MM.1S (cell line): Measurements from ENCODE around the gene AJUBA.

Source experiments
- DNase-seq: peaks from one replicate; pipeline ENCODE4 v3.0.0-alpha.2; 2015
- H2AFZ ChIP-seq: fragments of 300-600 bp; sonication (generic); 2 replicates; pipeline ENCODE4 v1.6.0; 2016; ENCODE audit warnings: antibody characterized with exemption, low read length
- H3F3A ChIP-seq: fragments of 300-600 bp; sonication (generic); 2 replicates; pipeline ENCODE4 v1.6.1; 2016; ENCODE audit warnings: mild to moderate bottlenecking, antibody characterized with exemption, low read length, moderate library complexity, mixed read lengths; ENCODE audit not compliant: insufficient read depth
- H3K27ac ChIP-seq: fragments of 300-600 bp; sonication (generic); 2 replicates; pipeline ENCODE4 v1.5.1; 2016; ENCODE audit warnings: mild to moderate bottlenecking, low read length
- H3K27me3 ChIP-seq: fragments of 300-600 bp; sonication (generic); replicated peaks from 2 replicates; pipeline ENCODE4 v1.6.0; 2016; ENCODE audit warnings: low read length; ENCODE audit not compliant: insufficient read depth
- H3K36me3 ChIP-seq: fragments of 300-600 bp; sonication (generic); replicated peaks from 2 replicates; pipeline ENCODE4 v1.6.1; 2016; ENCODE audit warnings: mild to moderate bottlenecking, low read length, mixed read lengths; ENCODE audit not compliant: insufficient read depth
- H3K4me1 ChIP-seq: fragments of 300-600 bp; sonication (generic); 2 replicates; pipeline ENCODE4 v1.6.1; 2016; ENCODE audit warnings: low read length, mixed read lengths
- H3K4me2 ChIP-seq: fragments of 300-600 bp; sonication (generic); 2 replicates; pipeline ENCODE4 v1.6.0; 2016; ENCODE audit warnings: low read depth, low read length
- H3K4me3 ChIP-seq: fragments of 300-600 bp; sonication (generic); 2 replicates; pipeline ENCODE4 v1.5.1; 2016; ENCODE audit warnings: low read length, mixed read lengths
- H3K79me2 ChIP-seq: fragments of 300-600 bp; sonication (generic); 2 replicates; pipeline ENCODE4 v1.6.1; 2016; ENCODE audit warnings: mixed run types, low read length, mixed read lengths
- H3K9ac ChIP-seq: fragments of 300-600 bp; sonication (generic); 2 replicates; pipeline ENCODE4 v1.6.1; 2016; ENCODE audit warnings: low read length, mixed read lengths
- H3K9me2 ChIP-seq: fragments of 300-600 bp; sonication (generic); replicated peaks from 2 replicates; pipeline ENCODE4 v1.6.1; 2016; ENCODE audit warnings: mild to moderate bottlenecking, low read length, mixed read lengths; ENCODE audit not compliant: insufficient read depth
- H3K9me3 ChIP-seq: fragments of 300-600 bp; sonication (generic); replicated peaks from 2 replicates; pipeline ENCODE4 v1.6.1; 2016; ENCODE audit warnings: mild to moderate bottlenecking, low read length, mixed read lengths; ENCODE audit not compliant: insufficient read depth
- H4K20me1 ChIP-seq: fragments of 300-600 bp; sonication (generic); 2 replicates; pipeline ENCODE4 v1.6.1; 2016; ENCODE audit warnings: mild to moderate bottlenecking, low read length, moderate library complexity, mixed read lengths; ENCODE audit not compliant: insufficient read depth
- CTCF ChIP-seq: fragments of 300-600 bp; sonication (generic); IDR thresholded peaks from 2 replicates; pipeline ENCODE4 v1.5.1; 2016; ENCODE audit warnings: antibody characterized with exemption, low read length, mixed read lengths
- EZH2 ChIP-seq: fragments of 300-600 bp; sonication (generic); optimal IDR thresholded peaks from 2 replicates; pipeline ENCODE3; 2017; ENCODE audit warnings: low read depth, mild to moderate bottlenecking, antibody characterized with exemption, low read length, mixed read lengths
- EZH2phosphoT487 ChIP-seq: fragments of 300-600 bp; sonication (generic); IDR thresholded peaks from 2 replicates; pipeline ENCODE4 v1.6.1; 2018; ENCODE audit warnings: antibody characterized with exemption, low read length

Gene AJUBA

DNA sequence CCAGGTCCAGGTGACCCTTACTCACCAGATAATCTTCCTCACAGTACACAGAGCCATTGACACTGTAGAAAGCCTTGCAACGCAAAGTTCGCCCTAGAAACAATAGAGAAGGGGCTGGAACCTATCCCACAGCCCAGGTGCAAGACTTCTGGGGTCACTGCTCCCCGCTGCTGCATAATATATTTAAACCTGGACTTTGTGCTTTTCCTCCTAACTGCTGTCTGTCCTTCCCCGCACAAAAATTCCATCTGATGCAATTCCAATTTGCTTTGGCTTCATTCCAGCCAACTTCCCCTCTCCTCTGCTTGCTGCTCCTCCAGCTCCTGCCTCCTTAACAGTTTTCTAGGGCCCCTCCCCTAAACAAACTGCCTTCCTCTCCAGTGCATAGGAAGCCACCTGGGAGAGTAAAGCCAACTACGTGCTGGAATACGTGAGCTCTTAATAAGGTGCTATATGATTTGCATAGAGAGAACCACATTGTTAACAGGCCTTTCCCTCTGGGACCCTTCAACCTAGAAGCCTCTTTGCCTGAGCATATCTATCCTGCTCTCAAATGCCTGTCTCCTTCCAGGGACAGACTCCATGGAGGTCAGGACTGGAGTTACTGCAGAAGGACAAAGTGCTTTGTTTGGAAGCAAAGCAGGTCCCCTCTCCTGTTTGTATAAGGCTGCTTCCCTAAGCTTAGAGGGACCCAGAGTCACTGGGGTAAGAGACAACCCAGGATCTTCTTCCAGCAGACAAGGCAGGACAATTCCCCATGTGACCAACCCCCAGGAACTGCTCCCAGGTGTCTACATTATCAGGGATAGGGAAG lies 5.5 kb downstream of the AJUBA start:
- DNase-seq: no peak
- Histone ChIP-seq H4K20me1 (no peaks in the 10 kb centered on the region), H3K4me1 (no peaks in the 10 kb centered on the region), H3K9me3 (no peaks in the 10 kb centered on the region), H3K4me3 (no peak overlapping the region), H3K4me2 (no peak overlapping the region), H3K9me2 (no peaks in the 10 kb centered on the region), H3K27ac (no peak overlapping the region), H2AFZ (no peak overlapping the region), H3K79me2 (no peaks in the 10 kb centered on the region), H3K9ac (no peak overlapping the region), H3K27me3 (peaks cover 8% of the 10 kb centered on the region), H3F3A (no peaks in the 10 kb centered on the region), H3K36me3 (no peaks in the 10 kb centered on the region)
- TF ChIP-seq EZH2phosphoT487 (no peak), EZH2 (no peak), CTCF (no peak)

- no peaks in the 10 kb centered on the region for H3K27me3 ChIP-seq
- no peak overlapping the region for H3K9ac ChIP-seq
- no peaks in the 10 kb centered on the region for H3F3A ChIP-seq
- no peak for DNase-seq
- no peaks in the 10 kb centered on the region for H3K9me2 ChIP-seq
- no peak overlapping the region for H2AFZ ChIP-seq
- H3K79me2 ChIP-seq: no peaks in the 10 kb centered on the region
- no peaks in the 10 kb centered on the region for H3K36me3 ChIP-seq
- H3K4me1 ChIP-seq: no peaks in the 10 kb centered on the region
- no peaks in the 10 kb centered on the region for H3K9me3 ChIP-seq
- H3K27ac ChIP-seq: no peak overlapping the region
- H4K20me1 ChIP-seq: no peaks in the 10 kb centered on the region
- TF ChIP-seq CTCF: no peak
- no peak for TF ChIP-seq EZH2
- no peak for TF ChIP-seq EZH2phosphoT487
- H3K4me3 ChIP-seq: no peak overlapping the region
- no peak overlapping the region for H3K4me2 ChIP-seq
Measured at GRCh38 chr14:22974530-22975313, 7.6 kb downstream of the AJUBA start.

DNA sequence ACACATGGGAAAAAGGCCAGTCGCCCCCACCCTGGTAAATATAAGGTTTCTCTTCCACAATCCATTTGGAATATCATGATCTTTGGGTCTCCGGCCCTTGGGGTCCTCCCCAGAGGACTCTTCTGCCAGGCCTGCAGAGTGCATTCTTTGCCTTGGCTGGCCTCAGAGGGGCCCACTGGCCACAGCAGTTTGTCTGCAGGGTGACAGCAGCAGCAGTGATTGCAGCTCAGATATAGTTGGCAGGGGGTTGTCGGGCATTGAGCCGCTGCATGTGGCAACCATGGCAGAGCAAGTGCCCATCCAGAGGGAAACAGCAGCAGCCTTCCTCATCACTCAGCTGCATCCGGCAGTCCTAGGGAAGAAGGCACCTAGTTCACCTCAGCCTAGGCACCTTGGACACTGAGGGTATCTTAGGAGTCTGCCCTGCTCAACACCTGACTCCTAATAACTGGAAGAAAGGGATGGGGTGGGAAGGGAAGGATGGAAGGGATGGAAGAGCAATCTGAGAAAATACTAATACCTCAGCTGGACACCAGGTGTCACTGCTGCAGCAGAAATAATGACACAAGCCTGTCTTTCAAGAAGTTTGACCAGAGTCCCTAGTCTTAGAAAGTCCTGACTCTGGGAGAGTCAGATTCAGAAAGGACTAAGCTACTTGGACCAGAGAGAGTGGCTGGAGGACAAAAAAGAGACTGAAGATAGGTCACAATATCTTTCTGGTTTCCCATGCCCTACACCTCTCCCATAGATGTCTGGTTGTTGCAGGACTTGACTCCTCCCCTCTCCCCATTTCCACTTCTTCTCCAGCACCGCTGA lies 8.9 kb downstream of the AJUBA start:
- no peaks in the 10 kb centered on the region for H3K4me1 ChIP-seq
- DNase-seq: peak; percentile 19
- no peak overlapping the region for H3K4me2 ChIP-seq
- no peaks in the 10 kb centered on the region for H3K36me3 ChIP-seq
- no peaks in the 10 kb centered on the region for H3K9me2 ChIP-seq
- no peak overlapping the region for H3K27ac ChIP-seq
- TF ChIP-seq EZH2 (no peak), EZH2phosphoT487 (no peak), CTCF (peak; percentile 43)
- H3F3A ChIP-seq: no peaks in the 10 kb centered on the region
- no peaks in the 10 kb centered on the region for H3K9me3 ChIP-seq
- H3K27me3 ChIP-seq: no peaks in the 10 kb centered on the region
- no peaks in the 10 kb centered on the region for H4K20me1 ChIP-seq
- no peaks in the 10 kb centered on the region for H3K79me2 ChIP-seq
- H3K4me3 ChIP-seq: no peak overlapping the region
- H2AFZ ChIP-seq: no peak overlapping the region
- H3K9ac ChIP-seq: no peak overlapping the region
